ENCODE measurements around the gene CCNE1. TPM values are rescaled to one million over a fixed set of nuclear protein-coding genes. Genes with fewer than 3 reads are reported as not detected.

CCNE1 gene
- total RNA-seq, 6 donors from 2014 or later, result 0.46 to 1.5 (median 0.91) TPM; not detected in 1

DNA sequence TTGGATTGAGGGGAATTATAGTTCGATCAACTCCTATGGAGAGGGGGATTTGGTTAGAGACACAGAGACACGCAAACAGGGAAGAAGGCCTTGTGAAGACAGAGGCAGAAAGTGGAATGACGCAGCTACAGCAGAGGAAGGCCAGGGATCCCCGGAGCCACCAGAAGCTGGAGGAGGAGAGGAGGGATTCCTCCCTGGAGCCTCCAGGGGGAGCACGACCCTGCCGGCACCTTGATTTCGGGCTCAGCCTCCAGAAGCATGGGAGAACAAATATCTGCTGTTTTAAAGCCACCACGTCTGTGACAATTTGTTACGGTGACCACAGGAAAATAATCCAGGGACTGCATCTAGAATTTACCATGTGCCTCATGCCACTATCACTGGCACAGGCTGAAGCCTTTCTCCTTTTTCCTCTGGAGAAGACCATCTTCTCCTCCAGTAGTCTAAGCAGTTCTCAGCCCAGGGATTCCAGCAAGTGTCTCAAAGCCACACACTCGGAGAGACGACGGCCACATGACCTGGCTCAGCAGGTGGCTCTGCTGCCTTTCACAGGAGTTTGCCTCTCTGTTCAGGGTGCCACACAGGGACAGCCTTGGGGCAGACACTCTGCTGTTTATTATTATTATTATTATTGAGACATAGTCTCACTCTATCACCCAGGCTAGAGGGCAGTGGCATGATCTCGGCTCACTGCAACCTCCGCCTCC, 39.9 kb upstream of the CCNE1 start:
- no peak for TF ChIP-seq POLR2AphosphoS5 (IDR thresholded peaks at IDR 0.05)
- TF ChIP-seq POLR2A (IDR thresholded peaks at IDR 0.05), result no peak
- no peak for TF ChIP-seq EP300 (IDR thresholded peaks at IDR 0.05)
- TF ChIP-seq, protein P1, sequence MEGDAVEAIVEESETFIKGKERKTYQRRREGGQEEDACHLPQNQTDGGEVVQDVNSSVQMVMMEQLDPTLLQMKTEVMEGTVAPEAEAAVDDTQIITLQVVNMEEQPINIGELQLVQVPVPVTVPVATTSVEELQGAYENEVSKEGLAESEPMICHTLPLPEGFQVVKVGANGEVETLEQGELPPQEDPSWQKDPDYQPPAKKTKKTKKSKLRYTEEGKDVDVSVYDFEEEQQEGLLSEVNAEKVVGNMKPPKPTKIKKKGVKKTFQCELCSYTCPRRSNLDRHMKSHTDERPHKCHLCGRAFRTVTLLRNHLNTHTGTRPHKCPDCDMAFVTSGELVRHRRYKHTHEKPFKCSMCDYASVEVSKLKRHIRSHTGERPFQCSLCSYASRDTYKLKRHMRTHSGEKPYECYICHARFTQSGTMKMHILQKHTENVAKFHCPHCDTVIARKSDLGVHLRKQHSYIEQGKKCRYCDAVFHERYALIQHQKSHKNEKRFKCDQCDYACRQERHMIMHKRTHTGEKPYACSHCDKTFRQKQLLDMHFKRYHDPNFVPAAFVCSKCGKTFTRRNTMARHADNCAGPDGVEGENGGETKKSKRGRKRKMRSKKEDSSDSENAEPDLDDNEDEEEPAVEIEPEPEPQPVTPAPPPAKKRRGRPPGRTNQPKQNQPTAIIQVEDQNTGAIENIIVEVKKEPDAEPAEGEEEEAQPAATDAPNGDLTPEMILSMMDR (IDR thresholded peaks at IDR 0.05), result peak; percentile 28 to 66 (median 52)
- no peaks in the 10 kb centered on the region for H3K36me3 ChIP-seq
- DNase-seq (peak in 1 of 2 donors; percentile 32), ATAC-seq (ENCODE audit: low FRiP score in 2 of 2) (peak in 1 of 2 donors; percentile 74)
- 28 to 30% methylated on average over 14 of the region's 14 CpGs for WGBS, 2 donors
- H3K4me3 ChIP-seq, result no peak overlapping the region
- no peaks in the 10 kb centered on the region for H3K9me3 ChIP-seq
- no peaks in the 10 kb centered on the region for H3K27me3 ChIP-seq
- H3K27ac ChIP-seq, result no peak overlapping the region
- peaks cover 0 to 8% (median 2%) of the 10 kb centered on the region in 4 donors for H3K4me1 ChIP-seq

DNA sequence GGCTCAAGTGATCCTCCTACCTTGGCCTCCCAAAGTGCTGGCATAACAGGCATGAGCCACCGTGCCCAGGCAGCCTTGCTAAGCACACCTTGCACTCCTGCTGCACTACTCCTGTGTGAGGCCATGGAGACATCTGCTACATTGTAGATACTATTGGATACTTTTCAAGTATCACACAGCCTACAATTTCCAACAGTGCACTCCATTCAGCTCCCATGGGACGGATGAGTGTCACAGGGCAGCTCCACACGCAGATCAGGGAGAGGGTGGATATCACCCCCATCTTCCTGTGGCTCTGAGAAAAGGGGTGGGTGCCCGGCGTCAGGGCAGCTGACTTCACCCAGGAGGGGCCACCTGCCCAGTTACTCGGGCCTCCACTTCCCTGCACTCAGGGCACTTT, 39.1 kb upstream of the CCNE1 start:
- DNase-seq (no peak), ATAC-seq (ENCODE audit: low FRiP score in 2 of 2) (no peak)
- WGBS, 2 donors, result 89 to 90% methylated on average over 4 to 6 of the region's 6 CpGs
- TF ChIP-seq EP300 (IDR thresholded peaks at IDR 0.05) (no peak), POLR2AphosphoS5 (IDR thresholded peaks at IDR 0.05) (no peak), POLR2A (IDR thresholded peaks at IDR 0.05) (no peak)
- TF ChIP-seq, protein P1 (IDR thresholded peaks at IDR 0.05), result no peak
- no peaks in the 10 kb centered on the region for H3K9me3 ChIP-seq
- H3K27me3 ChIP-seq, result no peaks in the 10 kb centered on the region
- no peak overlapping the region for H3K27ac ChIP-seq
- peaks cover 0 to 8% (median 2%) of the 10 kb centered on the region in 4 donors for H3K4me1 ChIP-seq
- H3K36me3 ChIP-seq, result no peaks in the 10 kb centered on the region
- no peak overlapping the region for H3K4me3 ChIP-seq

DNA sequence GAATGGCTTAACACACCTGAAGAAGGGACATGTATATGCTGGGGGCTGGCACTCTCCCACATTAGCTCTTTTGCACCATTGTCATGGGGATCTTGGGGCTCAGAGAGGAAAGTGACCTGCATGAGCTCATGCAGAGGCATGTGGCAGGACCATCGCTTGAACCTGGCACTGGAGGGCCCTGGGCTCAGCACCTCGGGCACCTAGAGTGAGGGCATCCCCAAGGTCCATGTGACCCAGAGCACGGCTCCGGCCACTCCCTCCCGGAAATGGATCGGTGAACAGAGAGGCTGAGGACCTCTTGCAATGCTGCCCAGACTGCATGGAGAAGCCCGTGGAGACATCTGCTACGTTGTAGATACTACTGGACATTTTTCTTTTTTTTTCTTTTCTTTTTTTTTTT, 38.6 kb upstream of the CCNE1 start:
- no peak for ATAC-seq (ENCODE audit: low FRiP score in 2 of 2)
- Histone ChIP-seq H3K9me3 (no peaks in the 10 kb centered on the region), H3K27me3 (no peaks in the 10 kb centered on the region), H3K27ac (no peak overlapping the region), H3K4me3 (no peak overlapping the region), H3K36me3 (no peaks in the 10 kb centered on the region), H3K4me1 (peaks cover 0 to 8% (median 2%) of the 10 kb centered on the region in 4 donors)
- 87 to 90% methylated on average over 8 of the region's 8 CpGs for WGBS, 2 donors
- no peak for DNase-seq
- TF ChIP-seq POLR2AphosphoS5 (IDR thresholded peaks at IDR 0.05) (no peak), EP300 (IDR thresholded peaks at IDR 0.05) (no peak)

DNA sequence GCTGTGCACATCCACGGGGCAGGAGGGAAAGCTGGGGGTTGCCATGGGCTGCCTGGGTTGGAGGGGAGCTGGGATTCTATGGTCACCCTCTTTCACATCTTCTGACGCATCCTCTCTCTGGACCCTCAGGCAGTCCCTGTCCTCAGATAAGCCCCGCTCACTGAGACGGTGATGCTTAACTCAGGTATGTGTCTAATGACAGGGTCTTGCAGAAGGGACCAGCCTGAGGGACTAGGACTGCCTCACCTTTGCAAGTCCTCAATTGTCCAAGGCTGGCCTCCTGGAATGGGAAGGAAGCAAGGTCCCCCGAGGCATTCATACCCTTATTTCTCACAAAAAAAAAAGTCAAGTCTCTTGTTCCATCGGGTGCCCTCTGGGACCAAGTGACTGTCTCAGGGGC, 37.7 kb upstream of the CCNE1 start:
- Histone ChIP-seq H3K9me3 (no peaks in the 10 kb centered on the region), H3K27me3 (no peaks in the 10 kb centered on the region), H3K27ac (no peak overlapping the region), H3K4me3 (no peak overlapping the region), H3K4me1 (peaks cover 0 to 8% (median 2%) of the 10 kb centered on the region in 4 donors), H3K36me3 (no peaks in the 10 kb centered on the region)
- DNase-seq (no peak), ATAC-seq (ENCODE audit: low FRiP score in 2 of 2) (no peak)
- no peak for TF ChIP-seq POLR2AphosphoS5 (IDR thresholded peaks at IDR 0.05)
- TF ChIP-seq, protein P1 (IDR thresholded peaks at IDR 0.05), result no peak
- TF ChIP-seq POLR2A (IDR thresholded peaks at IDR 0.05), result no peak
- TF ChIP-seq EP300 (IDR thresholded peaks at IDR 0.05), result no peak
- WGBS, 2 donors, result 85 to 96% methylated on average over 3 to 6 of the region's 6 CpGs

DNA sequence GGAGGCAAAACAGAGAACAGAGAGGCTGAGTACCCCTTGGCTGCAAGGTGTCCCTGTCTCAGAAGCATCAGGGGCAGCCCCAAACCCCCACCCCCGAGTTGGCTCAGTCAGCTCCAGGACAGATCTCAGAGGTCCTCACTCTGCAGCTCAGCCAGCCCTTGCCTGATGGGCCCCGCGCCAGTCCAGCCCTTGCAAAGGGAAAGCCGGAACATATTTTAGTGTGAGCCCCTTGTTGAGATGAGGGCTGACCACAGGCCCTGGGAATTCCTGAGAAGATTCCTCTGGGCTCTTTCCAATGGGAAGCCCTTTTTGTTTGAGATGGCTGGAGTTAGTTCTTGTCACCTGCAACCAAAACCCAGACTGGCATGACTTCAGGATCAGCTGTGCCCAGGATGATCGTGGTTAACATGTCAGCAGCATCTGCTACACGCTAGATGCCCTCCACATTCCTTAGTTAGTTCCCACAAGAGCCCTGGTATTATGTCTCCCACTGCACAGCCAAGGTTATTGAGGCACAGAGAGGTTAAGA, 33.9 kb upstream of the CCNE1 start:
- Histone ChIP-seq H3K27me3 (no peaks in the 10 kb centered on the region), H3K9me3 (no peaks in the 10 kb centered on the region), H3K4me3 (no peak overlapping the region), H3K27ac (no peak overlapping the region), H3K4me1 (peaks cover 0 to 8% (median 2%) of the 10 kb centered on the region in 4 donors), H3K36me3 (no peaks in the 10 kb centered on the region)
- TF ChIP-seq, protein P1 (IDR thresholded peaks at IDR 0.05), result no peak
- TF ChIP-seq POLR2A (IDR thresholded peaks at IDR 0.05) (no peak), EP300 (IDR thresholded peaks at IDR 0.05) (no peak), POLR2AphosphoS5 (IDR thresholded peaks at IDR 0.05) (no peak)
- no peak for DNase-seq
- 76 to 77% methylated on average over 2 to 6 of the region's 6 CpGs for WGBS, 2 donors
- ATAC-seq (ENCODE audit: low FRiP score in 2 of 2), result no peak
